ENCODE data around the gene HYAL2.

The HYAL2 gene

DNA sequence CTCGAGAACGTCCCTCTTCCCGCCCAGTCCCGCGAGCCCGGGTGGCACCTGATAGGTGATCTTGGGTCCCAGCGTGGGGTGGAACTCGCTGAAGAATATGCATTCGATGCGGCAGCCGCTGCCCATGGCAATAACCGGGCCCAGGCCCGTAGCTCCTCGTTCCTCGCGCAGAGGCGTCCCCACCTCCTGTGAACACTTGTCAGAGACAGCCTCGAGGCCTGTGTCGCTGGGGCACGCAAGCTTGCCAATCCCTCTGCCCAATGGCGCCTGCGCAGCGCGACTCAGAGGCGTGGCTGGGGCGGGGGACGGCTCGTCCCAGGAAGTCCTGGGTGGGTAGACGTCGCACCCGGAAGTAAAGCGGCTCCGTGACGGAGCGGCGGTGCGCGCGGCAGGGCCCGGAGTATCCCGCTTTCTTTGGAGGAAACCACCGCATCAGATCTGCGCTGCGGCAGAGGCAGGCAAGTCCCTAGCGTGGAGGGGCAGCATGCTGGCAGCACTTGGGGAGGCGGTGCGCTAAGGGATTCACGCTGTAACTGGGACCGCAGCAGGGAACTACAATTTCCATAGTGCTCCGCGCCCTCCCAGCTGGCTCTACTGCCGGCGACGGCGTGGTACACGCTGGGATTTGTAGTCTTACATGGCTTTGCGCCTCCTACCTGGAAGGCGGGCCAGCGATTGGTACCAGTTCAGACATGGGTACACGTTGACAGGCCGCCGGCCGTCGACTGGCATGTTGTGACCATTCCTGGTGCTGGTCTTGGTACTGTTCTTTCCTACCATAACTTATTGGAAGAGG, 28.2 kb upstream of the HYAL2 start, which contains the start of the genes CYB561D2 and NPRL2:
CYB561D2 (plus strand) TSS at position 336 of the 796 bp plus-strand sequence. CDS start 572 bp downstream, outside the sequence.
NPRL2 (minus strand) TSS at position 249 of the 796 bp plus-strand sequence; CDS start at position 126, 123 bp downstream.
- peak; percentile 81 for DNase-seq

GRCh38 chr3:50350213-50350526, 27.6 kb upstream of the HYAL2 start:
- no peak for DNase-seq

GRCh38 chr3:50347187-50347813, 24.8 kb upstream of the HYAL2 start:
- DNase-seq = peak; percentile 48

- DNase-seq = no peak
Observed at GRCh38 chr3:50345586-50346234, 23.2 kb upstream of the HYAL2 start, which contains the start of gene ZMYND10. Gene ZMYND10, minus strand, starts transcription at chr3:50345732. Its CDS starts 153 bp downstream, at chr3:50345579.

DNA sequence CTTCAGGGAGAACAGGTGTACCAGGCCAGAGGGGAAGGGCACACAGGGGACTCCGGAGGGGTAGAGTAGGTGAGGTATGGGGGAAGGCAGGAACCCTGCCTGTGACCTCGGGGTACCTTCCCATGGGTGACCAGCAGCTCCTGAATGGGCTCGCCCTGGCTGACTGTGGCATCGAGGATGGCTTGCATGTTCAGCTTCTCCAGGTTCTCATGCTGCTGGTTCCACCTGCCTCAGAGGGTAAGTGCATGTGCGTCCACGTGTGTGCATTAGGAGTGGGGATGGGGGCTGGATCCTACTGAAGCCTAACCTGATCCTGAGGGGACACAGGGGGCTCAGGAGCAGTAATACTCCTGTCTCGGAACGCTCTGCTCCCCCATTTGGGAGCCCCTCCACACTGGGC, 22.5 kb upstream of the HYAL2 start:
- no peak for DNase-seq

- DNase-seq = no peak
Observed at GRCh38 chr3:50342813-50343633, 20.5 kb upstream of the HYAL2 start.

DNA sequence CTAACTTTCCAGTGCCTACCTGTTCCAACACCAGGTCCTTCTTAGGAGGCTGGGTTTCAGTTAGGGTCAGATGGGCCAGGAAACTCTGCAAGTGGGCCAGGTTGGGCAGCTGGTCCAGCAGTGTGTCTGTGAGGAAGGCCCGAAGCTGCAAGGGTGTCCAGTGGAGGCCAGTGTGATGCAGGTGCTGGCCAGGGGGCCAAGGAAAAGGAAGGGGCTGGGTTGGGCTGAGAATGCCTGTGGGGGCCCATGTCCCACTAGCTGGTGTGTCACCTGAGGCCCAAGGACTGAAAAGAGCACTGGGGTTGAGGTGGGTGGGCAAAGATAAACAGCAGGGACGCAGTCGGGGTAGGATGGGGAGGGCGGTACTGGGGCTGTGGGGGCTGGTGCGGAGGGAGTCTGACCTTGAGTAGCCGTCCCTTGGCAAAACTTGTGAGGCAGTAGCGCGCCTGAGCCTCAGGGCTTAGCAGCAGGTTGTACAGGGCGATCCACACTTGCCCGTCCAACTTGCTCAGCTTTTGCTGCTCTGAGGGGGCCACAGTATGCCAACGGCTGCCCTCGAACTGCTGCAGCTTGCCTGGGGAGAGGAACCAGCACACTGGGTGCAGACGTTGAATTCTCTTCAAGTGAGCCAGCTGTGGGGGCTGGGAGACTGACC, 19.6 kb upstream of the HYAL2 start:
- no peak for DNase-seq

- DNase-seq = no peak
Observed at GRCh38 chr3:50341537-50341936, 19.0 kb upstream of the HYAL2 start.

DNA sequence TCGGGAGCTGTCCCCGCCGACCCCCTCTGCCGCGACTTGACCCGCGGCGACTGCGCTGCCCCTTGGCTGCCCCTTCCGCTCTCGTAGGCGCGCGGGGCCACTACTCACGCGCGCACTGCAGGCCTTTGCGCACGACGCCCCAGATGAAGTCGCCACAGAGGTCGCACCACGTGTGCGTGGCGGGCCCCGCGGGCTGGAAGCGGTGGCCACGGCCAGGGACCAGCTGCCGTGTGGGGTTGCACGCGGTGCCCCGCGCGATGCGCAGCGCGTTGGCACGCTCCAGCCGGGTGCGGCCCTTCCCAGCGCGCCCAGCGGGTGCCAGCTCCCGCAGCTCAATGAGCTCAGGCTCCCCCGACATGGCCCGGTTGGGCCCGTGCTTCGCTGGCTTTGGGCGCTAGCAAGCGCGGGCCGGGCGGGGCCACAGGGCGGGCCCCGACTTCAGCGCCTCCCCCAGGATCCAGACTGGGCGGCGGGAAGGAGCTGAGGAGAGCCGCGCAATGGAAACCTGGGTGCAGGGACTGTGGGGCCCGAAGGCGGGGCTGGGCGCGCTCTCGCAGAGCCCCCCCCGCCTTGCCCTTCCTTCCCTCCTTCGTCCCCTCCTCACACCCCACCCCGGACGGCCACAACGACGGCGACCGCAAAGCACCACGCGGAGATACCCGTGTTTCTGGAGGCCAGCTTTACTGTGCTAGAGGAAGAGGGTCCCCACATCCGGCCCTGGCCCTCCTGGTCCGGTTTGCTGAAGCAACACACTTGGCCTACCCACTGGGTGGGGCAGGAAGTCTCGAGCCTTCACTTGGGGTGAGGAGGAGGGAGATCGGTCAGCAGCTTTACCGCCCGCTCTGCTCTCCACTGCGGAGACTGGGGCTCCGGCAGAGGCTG, 18.1 kb upstream of the HYAL2 start, which contains the start of gene RASSF1:
RASSF1 (minus strand) TSS at position 389 of the 882 bp plus-strand sequence; CDS start at position 358, 31 bp downstream.
- no peak for DNase-seq

DNA sequence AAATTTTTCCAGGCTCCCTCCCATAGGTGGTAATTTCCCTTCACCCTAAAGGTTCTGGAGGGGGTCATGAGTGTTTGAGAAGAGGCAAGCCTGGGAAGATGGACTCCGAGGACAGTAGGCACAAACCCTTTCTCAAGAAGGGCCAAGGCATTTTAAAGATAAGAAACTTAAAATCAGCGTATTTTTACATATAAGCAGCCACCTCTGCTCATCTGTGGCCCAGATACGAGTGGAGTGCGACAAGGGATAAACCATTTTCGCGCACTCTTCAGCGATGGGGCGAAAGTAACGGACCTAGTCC, 17.6 kb upstream of the HYAL2 start:
- no peak for DNase-seq

DNA sequence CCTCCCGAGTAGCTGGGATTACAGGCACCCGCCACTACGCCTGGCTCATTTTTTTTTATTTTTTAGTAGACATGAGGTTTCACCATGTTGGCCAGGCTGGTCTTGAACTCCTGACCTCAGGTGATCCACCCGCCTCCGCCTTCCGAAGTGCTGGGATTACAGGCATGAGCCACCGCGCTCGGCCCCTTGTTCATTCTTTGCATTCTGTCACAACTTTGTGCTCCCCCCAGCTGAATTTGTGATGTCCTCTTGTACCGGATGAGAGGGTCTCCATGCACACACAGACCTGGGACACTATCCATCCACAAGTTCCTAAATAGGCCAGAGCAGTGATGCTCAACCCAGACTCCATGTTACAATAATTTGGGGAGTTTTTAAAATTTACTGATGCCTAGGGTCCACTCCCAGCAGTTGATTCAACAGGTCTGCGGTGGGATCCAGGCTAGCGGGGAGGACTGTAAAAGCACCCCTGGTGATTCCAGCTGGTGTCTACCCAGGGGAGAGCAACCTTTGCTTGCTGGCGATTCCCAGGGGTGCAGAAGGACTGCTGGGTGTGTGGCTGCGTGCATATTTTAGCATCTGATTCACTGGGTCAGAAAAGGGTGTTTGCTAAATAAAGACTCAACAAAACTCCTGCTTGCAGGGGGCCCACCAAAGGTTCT, 17.1 kb upstream of the HYAL2 start:
- DNase-seq = no peak

DNA sequence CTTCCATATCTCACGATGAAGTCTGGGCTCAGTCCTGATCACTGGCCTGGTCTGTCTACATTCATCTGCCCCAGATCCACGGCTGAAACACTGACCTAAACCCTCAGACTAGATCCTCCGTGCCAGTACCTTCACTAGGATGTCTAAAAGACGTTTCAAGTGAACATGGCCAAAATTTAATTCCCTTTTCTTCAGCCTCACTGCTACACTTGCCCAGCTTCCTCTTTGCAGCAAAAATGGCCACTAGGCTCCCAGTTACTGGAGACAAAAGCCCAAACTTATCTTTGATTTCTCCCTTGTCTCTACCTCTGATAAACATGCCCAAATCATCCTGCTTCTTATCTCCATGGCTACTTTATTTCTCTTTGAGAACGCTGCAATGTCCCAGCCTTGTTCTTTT, 16.4 kb upstream of the HYAL2 start:
- no peak for DNase-seq

- peak; percentile 88 for DNase-seq
Observed at GRCh38 chr3:50337175-50337861, 14.8 kb upstream of the HYAL2 start.

- DNase-seq = no peak
Observed at GRCh38 chr3:50336452-50337174, 14.1 kb upstream of the HYAL2 start.

DNA sequence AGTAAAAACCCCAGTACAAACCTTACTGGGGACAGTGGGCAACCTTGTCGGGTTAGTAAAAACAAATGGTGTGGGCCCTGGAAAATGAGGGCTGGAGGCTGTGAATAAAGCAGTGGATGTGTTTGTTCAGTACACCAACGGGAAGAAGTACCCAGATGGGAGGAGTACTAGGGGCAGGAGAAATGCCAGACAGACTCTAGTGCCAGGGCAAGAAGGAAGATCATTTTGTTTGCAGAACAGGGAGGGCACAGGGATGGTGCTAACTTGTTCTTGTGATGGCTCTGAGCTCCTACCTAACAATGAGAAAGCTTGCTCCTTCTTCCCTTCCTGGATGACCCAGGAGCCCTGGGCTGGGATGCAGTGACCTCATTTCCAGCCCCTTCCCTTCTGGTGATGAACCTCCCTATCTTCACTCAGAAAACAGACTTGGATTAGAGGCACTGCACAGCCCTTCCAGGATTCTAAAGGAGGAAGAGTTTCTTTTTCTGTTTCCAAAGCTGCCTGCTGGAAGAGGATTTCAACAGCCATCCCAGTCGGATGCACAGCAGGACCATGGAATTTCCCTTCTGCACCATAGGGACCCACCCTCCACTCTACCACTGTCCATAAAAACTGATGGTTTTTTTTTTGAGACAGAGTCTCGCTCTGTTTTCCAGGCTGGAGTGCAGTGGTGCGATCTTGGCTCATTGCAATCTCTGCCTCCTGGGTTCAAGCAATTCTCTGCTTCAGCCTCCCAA, 12.0 kb upstream of the HYAL2 start:
- no peak for DNase-seq

- DNase-seq = no peak
Observed at GRCh38 chr3:50333744-50334328, 11.3 kb upstream of the HYAL2 start.

DNA sequence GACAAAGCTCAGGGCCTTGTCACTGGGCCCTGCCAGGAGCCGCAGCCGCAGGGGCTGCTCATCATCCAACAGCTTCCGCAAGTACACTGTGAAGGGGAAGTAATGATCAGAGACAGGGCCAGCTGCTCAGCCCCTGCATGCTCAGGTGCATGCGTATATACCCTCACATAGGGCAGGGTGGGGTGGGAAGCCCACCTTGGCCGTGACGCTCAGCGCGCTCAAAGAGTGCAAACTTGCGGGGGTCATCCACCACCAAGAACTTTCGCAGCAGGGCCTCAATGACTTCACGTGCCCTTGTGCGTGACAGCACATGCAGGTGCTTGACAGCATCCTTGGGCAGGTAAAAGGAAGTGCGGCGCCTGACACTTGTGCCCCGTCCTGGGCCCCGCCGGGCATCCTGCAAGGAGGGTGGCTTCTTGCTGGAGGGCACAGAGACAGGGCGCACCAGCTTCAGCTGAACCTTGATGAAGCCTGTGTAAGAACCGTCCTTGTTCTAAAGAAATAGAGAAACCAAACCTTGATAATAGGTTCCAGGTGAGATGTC, 8.9 kb upstream of the HYAL2 start:
- no peak for DNase-seq

DNA sequence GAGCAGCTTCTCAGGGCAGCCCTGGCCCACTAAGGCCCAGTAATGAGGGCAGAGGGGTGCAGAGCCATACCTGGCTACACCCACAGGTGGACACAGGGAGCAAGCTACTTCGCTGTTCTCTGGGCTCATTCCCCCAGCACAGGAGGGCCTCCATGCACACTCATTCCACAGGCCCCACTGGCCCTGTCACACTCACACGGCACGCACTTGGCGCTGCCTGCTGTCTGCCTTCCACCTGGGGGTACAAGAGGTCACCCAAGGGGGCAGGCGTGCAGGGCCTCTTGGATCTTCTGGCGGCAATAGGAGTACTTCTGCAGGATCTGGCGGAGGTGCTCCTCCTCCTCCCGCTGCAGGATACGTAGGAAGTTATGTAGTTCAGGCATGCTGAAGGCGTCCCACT, 7.8 kb upstream of the HYAL2 start:
- no peak for DNase-seq

All from NCI-H2171 (cell line).